ENCODE data around the gene ALB. TPM values are rescaled to one million over a fixed set of nuclear protein-coding genes. Genes with fewer than 3 reads are reported as not detected.

ALB gene
- total RNA-seq, 3 donors from 2014 or later: 8.2 TPM; not detected in 2

GRCh38 chr4:73438048-73438447 lies 34.0 kb downstream of the ALB start:
- Histone ChIP-seq H3K4me1 (ENCODE audit: low read depth) (no peaks in the 10 kb centered on the region), H3K36me3 (ENCODE audit: low read depth) (no peaks in the 10 kb centered on the region), H3K9me3 (no peaks in the 10 kb centered on the region), H3K4me3 (no peak overlapping the region)
- TF ChIP-seq, protein P1, sequence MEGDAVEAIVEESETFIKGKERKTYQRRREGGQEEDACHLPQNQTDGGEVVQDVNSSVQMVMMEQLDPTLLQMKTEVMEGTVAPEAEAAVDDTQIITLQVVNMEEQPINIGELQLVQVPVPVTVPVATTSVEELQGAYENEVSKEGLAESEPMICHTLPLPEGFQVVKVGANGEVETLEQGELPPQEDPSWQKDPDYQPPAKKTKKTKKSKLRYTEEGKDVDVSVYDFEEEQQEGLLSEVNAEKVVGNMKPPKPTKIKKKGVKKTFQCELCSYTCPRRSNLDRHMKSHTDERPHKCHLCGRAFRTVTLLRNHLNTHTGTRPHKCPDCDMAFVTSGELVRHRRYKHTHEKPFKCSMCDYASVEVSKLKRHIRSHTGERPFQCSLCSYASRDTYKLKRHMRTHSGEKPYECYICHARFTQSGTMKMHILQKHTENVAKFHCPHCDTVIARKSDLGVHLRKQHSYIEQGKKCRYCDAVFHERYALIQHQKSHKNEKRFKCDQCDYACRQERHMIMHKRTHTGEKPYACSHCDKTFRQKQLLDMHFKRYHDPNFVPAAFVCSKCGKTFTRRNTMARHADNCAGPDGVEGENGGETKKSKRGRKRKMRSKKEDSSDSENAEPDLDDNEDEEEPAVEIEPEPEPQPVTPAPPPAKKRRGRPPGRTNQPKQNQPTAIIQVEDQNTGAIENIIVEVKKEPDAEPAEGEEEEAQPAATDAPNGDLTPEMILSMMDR (IDR thresholded peaks at IDR 0.05): no peak
- DNase-seq: no peak
- ATAC-seq: no peak
- intact Hi-C loops (cut with DNase I, micrococcal nuclease): no loop called here

- no peak for DNase-seq
- Histone ChIP-seq H3K9me3 (no peaks in the 10 kb centered on the region), H3K4me3 (no peak overlapping the region), H3K36me3 (ENCODE audit: low read depth) (no peaks in the 10 kb centered on the region), H3K4me1 (ENCODE audit: low read depth) (no peaks in the 10 kb centered on the region)
- TF ChIP-seq, protein P1 (IDR thresholded peaks at IDR 0.05): no peak
- intact Hi-C loops (cut with DNase I, micrococcal nuclease): no loop called here
- no peak for ATAC-seq
Observed at GRCh38 chr4:73438582-73439215, 34.6 kb downstream of the ALB start.

DNA sequence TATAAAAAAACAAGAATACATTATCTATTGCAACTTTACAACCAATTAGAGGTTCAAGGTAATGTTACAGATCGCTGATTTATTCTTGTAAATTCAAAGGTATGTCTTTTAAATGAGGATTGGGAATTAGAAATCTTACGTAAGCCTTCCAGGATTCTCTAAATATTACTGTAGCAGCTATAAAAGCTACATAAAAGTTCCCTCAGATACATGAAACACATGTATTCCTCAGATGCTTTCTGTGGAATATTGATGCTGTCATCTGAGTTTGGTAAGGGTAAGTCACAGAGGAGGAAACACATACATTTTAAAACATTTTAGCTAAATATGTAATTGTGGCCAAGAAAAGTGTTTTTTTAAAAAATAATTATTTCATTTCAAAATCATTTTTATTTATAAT lies 35.4 kb downstream of the ALB start:
- no peak overlapping the region for H3K4me3 ChIP-seq
- no peak for ATAC-seq
- intact Hi-C loops (cut with DNase I, micrococcal nuclease): no loop called here
- H3K36me3 ChIP-seq (ENCODE audit: low read depth): no peaks in the 10 kb centered on the region
- H3K9me3 ChIP-seq: no peaks in the 10 kb centered on the region
- no peaks in the 10 kb centered on the region for H3K4me1 ChIP-seq (ENCODE audit: low read depth)
- DNase-seq: no peak
- TF ChIP-seq, protein P1 (IDR thresholded peaks at IDR 0.05): no peak

DNA sequence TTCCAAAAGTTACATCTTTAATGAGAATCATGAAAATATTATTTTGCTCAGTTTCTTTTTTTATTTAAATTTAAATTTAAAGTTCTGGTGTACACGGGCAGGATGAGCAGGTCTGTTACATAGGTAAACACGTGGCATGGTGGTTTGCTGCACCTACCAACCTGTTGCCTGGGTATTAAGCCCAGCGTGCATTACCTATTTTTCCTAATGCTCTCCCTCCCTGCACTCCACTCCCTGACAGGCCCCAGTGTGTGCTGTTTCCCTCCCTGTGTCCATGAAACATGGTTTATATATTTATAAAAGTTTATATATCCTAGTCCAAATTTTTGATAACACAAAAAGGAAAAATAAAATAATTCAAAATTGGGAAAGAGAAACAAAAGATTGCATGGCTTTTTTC lies 35.9 kb downstream of the ALB start:
- DNase-seq (no peak), ATAC-seq (no peak)
- Histone ChIP-seq H3K9me3 (no peaks in the 10 kb centered on the region), H3K4me1 (ENCODE audit: low read depth) (no peaks in the 10 kb centered on the region), H3K4me3 (no peak overlapping the region), H3K36me3 (ENCODE audit: low read depth) (no peaks in the 10 kb centered on the region)
- intact Hi-C loops (cut with DNase I, micrococcal nuclease): no loop called here
- TF ChIP-seq, protein P1 (IDR thresholded peaks at IDR 0.05): no peak

DNA sequence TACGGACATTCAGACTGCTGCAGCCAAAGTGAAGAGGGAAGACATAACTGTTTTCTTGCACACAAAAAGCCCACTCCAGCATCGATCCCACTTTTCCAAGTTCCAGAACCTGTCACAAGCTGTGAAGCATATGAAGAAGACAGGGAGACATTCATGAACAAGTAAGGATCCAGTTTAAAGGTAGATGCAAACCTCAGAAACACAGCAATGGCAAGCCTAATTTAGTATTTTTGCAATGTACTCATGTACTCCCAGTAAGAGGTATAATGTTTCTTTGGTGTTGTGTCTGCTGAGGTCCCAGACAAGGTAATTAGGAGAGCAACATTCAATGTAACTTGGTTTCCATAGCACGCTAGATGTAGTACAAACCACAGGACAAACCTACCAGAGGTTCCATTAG lies 36.6 kb downstream of the ALB start:
- intact Hi-C loops (cut with DNase I, micrococcal nuclease): no loop called here
- ATAC-seq (no peak), DNase-seq (no peak)
- TF ChIP-seq, protein P1 (IDR thresholded peaks at IDR 0.05): no peak
- no peaks in the 10 kb centered on the region for H3K4me1 ChIP-seq (ENCODE audit: low read depth)
- H3K9me3 ChIP-seq: no peaks in the 10 kb centered on the region
- H3K36me3 ChIP-seq (ENCODE audit: low read depth): no peaks in the 10 kb centered on the region
- H3K4me3 ChIP-seq: no peak overlapping the region

- TF ChIP-seq, protein P1 (IDR thresholded peaks at IDR 0.05): no peak
- H3K4me1 ChIP-seq (ENCODE audit: low read depth): no peaks in the 10 kb centered on the region
- H3K9me3 ChIP-seq: no peaks in the 10 kb centered on the region
- intact Hi-C loops (cut with DNase I, micrococcal nuclease): no loop called here
- no peak overlapping the region for H3K4me3 ChIP-seq
- ATAC-seq: no peak
- no peak for DNase-seq
- no peaks in the 10 kb centered on the region for H3K36me3 ChIP-seq (ENCODE audit: low read depth)
Observed at GRCh38 chr4:73442275-73442674, 38.2 kb downstream of the ALB start.
